ENCODE measurements around the gene ITPRID1.

ITPRID1 gene

GRCh38 chr7:31549611-31550010 lies 35.7 kb downstream of the ITPRID1 start:
- Histone ChIP-seq H3K27me3 (ENCODE audit: control insufficient read depth in 1 of 2, insufficient read depth in 2 of 2, low read length in 2 of 2) (no peaks in the 10 kb centered on the region), H3K4me3 (ENCODE audit: low read depth in 1 of 2, low read length in 2 of 2) (no peak overlapping the region), H3K9ac (ENCODE audit: low read depth in 1 of 2, low read length in 2 of 2) (no peak overlapping the region), H3K36me3 (ENCODE audit: control insufficient read depth in 1 of 2, insufficient read depth in 2 of 2, low read length in 2 of 2) (no peaks in the 10 kb centered on the region), H3K4me1 (ENCODE audit: control insufficient read depth in 1 of 2, insufficient read depth in 2 of 2, low read length in 2 of 2) (peaks cover 0 to 18% of the 10 kb centered on the region in 2 donors), H3K27ac (ENCODE audit: low read depth, low read length) (no peak overlapping the region), H3K9me3 (ENCODE audit: control insufficient read depth in 1 of 2, low read length in 2 of 2) (no peaks in the 10 kb centered on the region)

GRCh38 chr7:31550432-31550831 lies 36.5 kb downstream of the ITPRID1 start:
- Histone ChIP-seq H3K4me1 (ENCODE audit: control insufficient read depth in 1 of 2, insufficient read depth in 2 of 2, low read length in 2 of 2) (peaks cover 0 to 18% of the 10 kb centered on the region in 2 donors), H3K27ac (ENCODE audit: low read depth, low read length) (no peak overlapping the region), H3K4me3 (ENCODE audit: low read depth in 1 of 2, low read length in 2 of 2) (no peak overlapping the region), H3K36me3 (ENCODE audit: control insufficient read depth in 1 of 2, insufficient read depth in 2 of 2, low read length in 2 of 2) (no peaks in the 10 kb centered on the region), H3K27me3 (ENCODE audit: control insufficient read depth in 1 of 2, insufficient read depth in 2 of 2, low read length in 2 of 2) (no peaks in the 10 kb centered on the region), H3K9me3 (ENCODE audit: control insufficient read depth in 1 of 2, low read length in 2 of 2) (no peaks in the 10 kb centered on the region), H3K9ac (ENCODE audit: low read depth in 1 of 2, low read length in 2 of 2) (no peak overlapping the region)

- H3K36me3 ChIP-seq (ENCODE audit: control insufficient read depth in 1 of 2, insufficient read depth in 2 of 2, low read length in 2 of 2) = no peaks in the 10 kb centered on the region
- no peak overlapping the region for H3K27ac ChIP-seq (ENCODE audit: low read depth, low read length)
- peaks cover 0 to 18% of the 10 kb centered on the region in 2 donors for H3K4me1 ChIP-seq (ENCODE audit: control insufficient read depth in 1 of 2, insufficient read depth in 2 of 2, low read length in 2 of 2)
- no peaks in the 10 kb centered on the region for H3K9me3 ChIP-seq (ENCODE audit: control insufficient read depth in 1 of 2, low read length in 2 of 2)
- H3K9ac ChIP-seq (ENCODE audit: low read depth in 1 of 2, low read length in 2 of 2) = no peak overlapping the region
- H3K4me3 ChIP-seq (ENCODE audit: low read depth in 1 of 2, low read length in 2 of 2) = no peak overlapping the region
- no peaks in the 10 kb centered on the region for H3K27me3 ChIP-seq (ENCODE audit: control insufficient read depth in 1 of 2, insufficient read depth in 2 of 2, low read length in 2 of 2)
Measured at GRCh38 chr7:31553661-31554081, 39.8 kb downstream of the ITPRID1 start.

GRCh38 chr7:31562002-31562401 lies 48.1 kb downstream of the ITPRID1 start:
- Histone ChIP-seq H3K4me1 (ENCODE audit: control insufficient read depth in 1 of 2, insufficient read depth in 2 of 2, low read length in 2 of 2) (no peaks in the 10 kb centered on the region), H3K36me3 (ENCODE audit: control insufficient read depth in 1 of 2, insufficient read depth in 2 of 2, low read length in 2 of 2) (no peaks in the 10 kb centered on the region), H3K27me3 (ENCODE audit: control insufficient read depth in 1 of 2, insufficient read depth in 2 of 2, low read length in 2 of 2) (no peaks in the 10 kb centered on the region), H3K4me3 (ENCODE audit: low read depth in 1 of 2, low read length in 2 of 2) (no peak overlapping the region), H3K27ac (ENCODE audit: low read depth, low read length) (no peak overlapping the region), H3K9ac (ENCODE audit: low read depth in 1 of 2, low read length in 2 of 2) (no peak overlapping the region), H3K9me3 (ENCODE audit: control insufficient read depth in 1 of 2, low read length in 2 of 2) (no peaks in the 10 kb centered on the region)

- no peak overlapping the region for H3K9ac ChIP-seq (ENCODE audit: low read depth in 1 of 2, low read length in 2 of 2)
- no peaks in the 10 kb centered on the region for H3K9me3 ChIP-seq (ENCODE audit: control insufficient read depth in 1 of 2, low read length in 2 of 2)
- H3K27me3 ChIP-seq (ENCODE audit: control insufficient read depth in 1 of 2, insufficient read depth in 2 of 2, low read length in 2 of 2) = no peaks in the 10 kb centered on the region
Measured at GRCh38 chr7:31563522-31563921, 49.6 kb downstream of the ITPRID1 start.

GRCh38 chr7:31563951-31564350 lies 50.1 kb downstream of the ITPRID1 start:
- no peaks in the 10 kb centered on the region for H3K27me3 ChIP-seq (ENCODE audit: control insufficient read depth in 1 of 2, insufficient read depth in 2 of 2, low read length in 2 of 2)
- H3K9ac ChIP-seq (ENCODE audit: low read depth in 1 of 2, low read length in 2 of 2) = no peak overlapping the region
- H3K9me3 ChIP-seq (ENCODE audit: control insufficient read depth in 1 of 2, low read length in 2 of 2) = no peaks in the 10 kb centered on the region
- no peak overlapping the region for H3K27ac ChIP-seq (ENCODE audit: low read depth, low read length)
- H3K4me3 ChIP-seq (ENCODE audit: low read depth in 1 of 2, low read length in 2 of 2) = no peak overlapping the region
- H3K36me3 ChIP-seq (ENCODE audit: control insufficient read depth in 1 of 2, insufficient read depth in 2 of 2, low read length in 2 of 2) = no peaks in the 10 kb centered on the region
- no peaks in the 10 kb centered on the region for H3K4me1 ChIP-seq (ENCODE audit: control insufficient read depth in 1 of 2, insufficient read depth in 2 of 2, low read length in 2 of 2)

More at GRCh38 chr7:31563522-31563921, 49.6 kb downstream of the ITPRID1 start:
- no peaks in the 10 kb centered on the region for H3K36me3 ChIP-seq (ENCODE audit: control insufficient read depth in 1 of 2, insufficient read depth in 2 of 2, low read length in 2 of 2)
- H3K4me1 ChIP-seq (ENCODE audit: control insufficient read depth in 1 of 2, insufficient read depth in 2 of 2, low read length in 2 of 2) = no peaks in the 10 kb centered on the region
- H3K27ac ChIP-seq (ENCODE audit: low read depth, low read length) = no peak overlapping the region
- no peak overlapping the region for H3K4me3 ChIP-seq (ENCODE audit: low read depth in 1 of 2, low read length in 2 of 2)

GRCh38 chr7:31564661-31565060 lies 50.8 kb downstream of the ITPRID1 start:
- H3K9me3 ChIP-seq (ENCODE audit: control insufficient read depth in 1 of 2, low read length in 2 of 2) = no peaks in the 10 kb centered on the region
- no peaks in the 10 kb centered on the region for H3K36me3 ChIP-seq (ENCODE audit: control insufficient read depth in 1 of 2, insufficient read depth in 2 of 2, low read length in 2 of 2)
- no peaks in the 10 kb centered on the region for H3K4me1 ChIP-seq (ENCODE audit: control insufficient read depth in 1 of 2, insufficient read depth in 2 of 2, low read length in 2 of 2)
- H3K9ac ChIP-seq (ENCODE audit: low read depth in 1 of 2, low read length in 2 of 2) = no peak overlapping the region
- no peaks in the 10 kb centered on the region for H3K27me3 ChIP-seq (ENCODE audit: control insufficient read depth in 1 of 2, insufficient read depth in 2 of 2, low read length in 2 of 2)
- H3K27ac ChIP-seq (ENCODE audit: low read depth, low read length) = no peak overlapping the region
- H3K4me3 ChIP-seq (ENCODE audit: low read depth in 1 of 2, low read length in 2 of 2) = no peak overlapping the region

GRCh38 chr7:31569528-31569927 lies 55.6 kb downstream of the ITPRID1 start:
- no peaks in the 10 kb centered on the region for H3K36me3 ChIP-seq (ENCODE audit: control insufficient read depth in 1 of 2, insufficient read depth in 2 of 2, low read length in 2 of 2)
- no peak overlapping the region for H3K27ac ChIP-seq (ENCODE audit: low read depth, low read length)
- H3K9ac ChIP-seq (ENCODE audit: low read depth in 1 of 2, low read length in 2 of 2) = no peak overlapping the region
- H3K27me3 ChIP-seq (ENCODE audit: control insufficient read depth in 1 of 2, insufficient read depth in 2 of 2, low read length in 2 of 2) = no peaks in the 10 kb centered on the region
- no peaks in the 10 kb centered on the region for H3K9me3 ChIP-seq (ENCODE audit: control insufficient read depth in 1 of 2, low read length in 2 of 2)
- H3K4me3 ChIP-seq (ENCODE audit: low read depth in 1 of 2, low read length in 2 of 2) = no peak overlapping the region
- H3K4me1 ChIP-seq (ENCODE audit: control insufficient read depth in 1 of 2, insufficient read depth in 2 of 2, low read length in 2 of 2) = no peaks in the 10 kb centered on the region

GRCh38 chr7:31583526-31583925 lies 69.6 kb downstream of the ITPRID1 start:
- H3K36me3 ChIP-seq (ENCODE audit: control insufficient read depth in 1 of 2, insufficient read depth in 2 of 2, low read length in 2 of 2) = no peaks in the 10 kb centered on the region
- no peaks in the 10 kb centered on the region for H3K27me3 ChIP-seq (ENCODE audit: control insufficient read depth in 1 of 2, insufficient read depth in 2 of 2, low read length in 2 of 2)
- no peaks in the 10 kb centered on the region for H3K4me1 ChIP-seq (ENCODE audit: control insufficient read depth in 1 of 2, insufficient read depth in 2 of 2, low read length in 2 of 2)
- H3K9ac ChIP-seq (ENCODE audit: low read depth in 1 of 2, low read length in 2 of 2) = no peak overlapping the region
- no peak overlapping the region for H3K27ac ChIP-seq (ENCODE audit: low read depth, low read length)
- no peak overlapping the region for H3K4me3 ChIP-seq (ENCODE audit: low read depth in 1 of 2, low read length in 2 of 2)
- H3K9me3 ChIP-seq (ENCODE audit: control insufficient read depth in 1 of 2, low read length in 2 of 2) = no peaks in the 10 kb centered on the region

- Histone ChIP-seq H3K36me3 (ENCODE audit: control insufficient read depth in 1 of 2, insufficient read depth in 2 of 2, low read length in 2 of 2) (no peaks in the 10 kb centered on the region), H3K27me3 (ENCODE audit: control insufficient read depth in 1 of 2, insufficient read depth in 2 of 2, low read length in 2 of 2) (no peaks in the 10 kb centered on the region), H3K9ac (ENCODE audit: low read depth in 1 of 2, low read length in 2 of 2) (no peak overlapping the region), H3K27ac (ENCODE audit: low read depth, low read length) (no peak overlapping the region), H3K9me3 (ENCODE audit: control insufficient read depth in 1 of 2, low read length in 2 of 2) (no peaks in the 10 kb centered on the region), H3K4me1 (ENCODE audit: control insufficient read depth in 1 of 2, insufficient read depth in 2 of 2, low read length in 2 of 2) (no peaks in the 10 kb centered on the region), H3K4me3 (ENCODE audit: low read depth in 1 of 2, low read length in 2 of 2) (no peak overlapping the region)
Measured at GRCh38 chr7:31583942-31584341, 70.1 kb downstream of the ITPRID1 start.

- Histone ChIP-seq H3K4me3 (ENCODE audit: low read depth in 1 of 2, low read length in 2 of 2) (no peak overlapping the region), H3K27ac (ENCODE audit: low read depth, low read length) (no peak overlapping the region), H3K9me3 (ENCODE audit: control insufficient read depth in 1 of 2, low read length in 2 of 2) (no peaks in the 10 kb centered on the region), H3K27me3 (ENCODE audit: control insufficient read depth in 1 of 2, insufficient read depth in 2 of 2, low read length in 2 of 2) (no peaks in the 10 kb centered on the region), H3K36me3 (ENCODE audit: control insufficient read depth in 1 of 2, insufficient read depth in 2 of 2, low read length in 2 of 2) (no peaks in the 10 kb centered on the region), H3K9ac (ENCODE audit: low read depth in 1 of 2, low read length in 2 of 2) (no peak overlapping the region), H3K4me1 (ENCODE audit: control insufficient read depth in 1 of 2, insufficient read depth in 2 of 2, low read length in 2 of 2) (no peaks in the 10 kb centered on the region)
Measured at GRCh38 chr7:31595390-31595789, 81.5 kb downstream of the ITPRID1 start.
